HCT116 (cell line): ENCODE data around the gene IMPDH1. TPM values are rescaled to one million over a fixed set of nuclear protein-coding genes. Genes with fewer than 3 reads are reported as not detected.

Source experiments
- ATAC-seq: fragments of 200-7000 bp; cut with Tn5 transposase; 2 replicates; pipeline ENCODE4 v1.9.1; 2020; ENCODE audit warnings: mild to moderate bottlenecking, moderate library complexity
- BruUV-seq: library from RNA; stranded (reverse); fragments of 400-500 nt; replicated peaks from 2 replicates; lab custom pipeline; 2021; lab: Mats Ljungman, UMichigan
- CTCF ChIA-PET: fragments of 300-600 bp; sonication (Branson Sonifier 250); formaldehyde crosslinking; loops from one replicate; lab custom pipeline; 2021; ENCODE audit warnings: antibody characterized with exemption; lab: Charles Lee
- POLR2A ChIA-PET: fragments of 300-600, 350-600 bp; sonication (Branson Sonifier 250); formaldehyde crosslinking; loops from one replicate; lab custom pipeline; 2021; ENCODE audit warnings: antibody characterized with exemption; lab: Charles Lee
- RAD21 ChIA-PET, 2 experiments: fragments of 300-600 bp; sonication (Branson Sonifier 250); formaldehyde crosslinking; loops; one replicate each; lab custom pipeline; 2023; ENCODE audit warnings: low total read pairs in 2 of 2; ENCODE audit not compliant: uncharacterized antibody in 2 of 2, unreplicated experiment in 2 of 2, low non-redundant PET in 1 of 2; lab: Charles Lee
- DNase-seq: peaks from one replicate; pipeline ENCODE4 v3.0.0-alpha.2; 2010; ENCODE audit warnings: low read depth, low spot score
- H2AFZ ChIP-seq: fragments of 200-600 bp; shearing (Covaris generic), sonication (generic); 2 replicates; pipeline ENCODE4 v1.6.1; 2017; ENCODE audit warnings: low read depth, mixed run types, mixed read lengths, antibody characterized with exemption, low read length; ENCODE audit not compliant: poor library complexity, severe bottlenecking
- H3K27ac ChIP-seq: 2 replicates; pipeline ENCODE4 v1.5.1; 2012; ENCODE audit warnings: low read depth, low read length
- H3K27me3 ChIP-seq: fragments of 200-600 bp; sonication (generic); 2 replicates; pipeline ENCODE4 v1.6.1; 2016; ENCODE audit warnings: mixed run types, low read length, mixed read lengths; ENCODE audit not compliant: insufficient read depth
- H3K36me3 ChIP-seq, 2 experiments: fragments of 200-500 bp in 1 of 2; fragments of 200-600 bp in 1 of 2; sonication (Bioruptor generic) in 1 of 2; sonication (generic) in 1 of 2; 2 replicates each; pipeline versions ENCODE4 v1.5.1 to v1.6.1; 2014 to 2016; ENCODE audit warnings: low read length in 2 of 2, inconsistent platforms in 1 of 2, mixed read lengths in 1 of 2, mixed run types in 1 of 2; ENCODE audit not compliant: insufficient read depth in 2 of 2, control insufficient read depth in 1 of 2
- H3K4me1 ChIP-seq, 2 experiments: fragments of 200-600 bp in 1 of 2; sonication (generic) in 1 of 2; 2 replicates each; pipeline versions ENCODE4 v1.5.1 to v1.6.1; 2012 to 2017; ENCODE audit warnings: low read length in 2 of 2, inconsistent platforms in 1 of 2, mild to moderate bottlenecking in 1 of 2, mixed read lengths in 1 of 2, mixed run types in 1 of 2, moderate library complexity in 1 of 2; ENCODE audit not compliant: insufficient read depth in 2 of 2, control insufficient read depth in 1 of 2
- H3K4me2 ChIP-seq: fragments of 200-600 bp; sonication (generic); 2 replicates; pipeline ENCODE4 v1.6.1; 2017; ENCODE audit warnings: mixed run types, low read length, mixed read lengths
- H3K4me3 ChIP-seq, 2 experiments: fragments of 200-600 bp in 1 of 2; sonication (generic) in 1 of 2; replicated peaks in 1 of 2; 2 replicates each; pipeline ENCODE4 v1.5.1; 2011 to 2016; ENCODE audit warnings: low read length in 2 of 2, control low read depth in 1 of 2, low read depth in 1 of 2, mild to moderate bottlenecking in 1 of 2, mixed read lengths in 1 of 2, mixed run types in 1 of 2
- H3K79me2 ChIP-seq: fragments of 200-600 bp; sonication (generic); 2 replicates; pipeline ENCODE4 v1.6.1; 2017; ENCODE audit warnings: mild to moderate bottlenecking, mixed run types, low read length, moderate library complexity, mixed read lengths; ENCODE audit not compliant: insufficient read depth
- H3K9ac ChIP-seq: fragments of 200-600 bp; sonication (generic); 2 replicates; pipeline ENCODE4 v1.6.1; 2016; ENCODE audit warnings: low read length, mixed read lengths
- H3K9me2 ChIP-seq: fragments of 200-600 bp; sonication (generic), shearing (Covaris generic); 2 replicates; pipeline ENCODE4 v1.6.1; 2017; ENCODE audit warnings: mixed run types, mild to moderate bottlenecking, moderate library complexity; ENCODE audit not compliant: insufficient read depth
- H3K9me3 ChIP-seq, 2 experiments: fragments of 200-500 bp in 1 of 2; fragments of 200-600 bp in 1 of 2; sonication (Bioruptor generic) in 1 of 2; sonication (generic) in 1 of 2; 2 replicates each; pipeline ENCODE4 v1.6.1; 2014 to 2017; ENCODE audit warnings: low read length in 2 of 2, mixed read lengths in 2 of 2, inconsistent platforms in 1 of 2, low read depth in 1 of 2, mild to moderate bottlenecking in 1 of 2, mixed run types in 1 of 2, moderate library complexity in 1 of 2; ENCODE audit not compliant: control insufficient read depth in 1 of 2, insufficient read depth in 1 of 2
- H4K20me1 ChIP-seq: fragments of 200-600 bp; sonication (generic), shearing (Covaris generic); 2 replicates; pipeline ENCODE4 v1.6.1; 2017; ENCODE audit warnings: mixed run types, mild to moderate bottlenecking, moderate library complexity; ENCODE audit not compliant: insufficient read depth
- CBX3 ChIP-seq: IDR thresholded peaks from 2 replicates; pipeline ENCODE4 v1.6.1; 2012; ENCODE audit warnings: low read depth
- CEBPB ChIP-seq: IDR thresholded peaks from 2 replicates; pipeline ENCODE4 v1.6.1; 2012; ENCODE audit warnings: low read depth
- CTCF ChIP-seq, 3 experiments: fragments of 200-600 bp in 1 of 3; sonication (generic) in 1 of 3; IDR thresholded peaks in 2 of 3; conservative IDR thresholded peaks in 1 of 3; 2 replicates each; pipeline ENCODE4 v1.5.1; 2012 to 2017; ENCODE audit warnings: low read depth in 2 of 3, low read length in 2 of 3, antibody characterized with exemption in 1 of 3, borderline replicate concordance in 1 of 3, control low read depth in 1 of 3, mild to moderate bottlenecking in 1 of 3, mixed read lengths in 1 of 3, mixed run types in 1 of 3, moderate library complexity in 1 of 3; ENCODE audit not compliant: insufficient read depth in 1 of 3
- EGR1 ChIP-seq: IDR thresholded peaks from 2 replicates; pipeline ENCODE4 v1.6.1; 2012; ENCODE audit warnings: low read depth
- ELF1 ChIP-seq: IDR thresholded peaks from 2 replicates; pipeline ENCODE4 v1.6.1; 2012; ENCODE audit warnings: low read depth, borderline replicate concordance
- EZH2 ChIP-seq: fragments of 200-600 bp; sonication (generic); IDR thresholded peaks from 2 replicates; pipeline ENCODE4 v1.6.1; 2017; ENCODE audit warnings: antibody characterized with exemption, mixed run types
- EZH2phosphoT487 ChIP-seq: fragments of 200-600 bp; IDR thresholded peaks from 2 replicates; pipeline ENCODE4 v1.6.1; 2018; ENCODE audit warnings: antibody characterized with exemption, borderline replicate concordance
- FOSL1 ChIP-seq: IDR thresholded peaks from 2 replicates; pipeline ENCODE4 v1.6.1; 2012; ENCODE audit warnings: low read depth
- JUND ChIP-seq: IDR thresholded peaks from 2 replicates; pipeline ENCODE4 v1.6.1; 2012
- POLR2A ChIP-seq: IDR thresholded peaks from 2 replicates; pipeline ENCODE4 v1.7.0; 2011; ENCODE audit warnings: borderline replicate concordance; ENCODE audit not compliant: insufficient read depth, insufficient read length; ENCODE audit errors: extremely low read depth
- POLR2AphosphoS5 ChIP-seq: IDR thresholded peaks from 2 replicates; pipeline ENCODE4 v1.6.1; 2011; ENCODE audit warnings: mild to moderate bottlenecking, low read depth, low read length, moderate library complexity
- RAD21 ChIP-seq: IDR thresholded peaks from 2 replicates; pipeline ENCODE4 v1.6.1; 2012; ENCODE audit warnings: low read depth, mild to moderate bottlenecking
- REST ChIP-seq: IDR thresholded peaks from 2 replicates; pipeline ENCODE4 v1.6.1; 2012; ENCODE audit warnings: low read depth
- SP1 ChIP-seq: IDR thresholded peaks from 2 replicates; pipeline ENCODE4 v1.6.1; 2012; ENCODE audit warnings: low read depth
- SRF ChIP-seq: IDR thresholded peaks from 2 replicates; pipeline ENCODE4 v1.6.1; 2012; ENCODE audit warnings: low read depth
- TCF7L2 ChIP-seq: IDR thresholded peaks from 2 replicates; pipeline ENCODE4 v1.7.0; 2011; ENCODE audit warnings: borderline replicate concordance, inconsistent platforms; ENCODE audit not compliant: insufficient read depth, insufficient read length; ENCODE audit errors: extremely low read depth
- YY1 ChIP-seq: IDR thresholded peaks from 2 replicates; pipeline ENCODE4 v1.6.1; 2011; ENCODE audit warnings: low read length, low read depth, moderate library complexity, mild to moderate bottlenecking; ENCODE audit not compliant: insufficient replicate concordance; ENCODE audit errors: extremely low read depth
- ZBTB33 ChIP-seq: IDR thresholded peaks from 2 replicates; pipeline ENCODE4 v1.6.1; 2011; ENCODE audit warnings: mild to moderate bottlenecking, low read length, moderate library complexity; ENCODE audit not compliant: insufficient replicate concordance; ENCODE audit errors: extremely low read depth
- ZFX ChIP-seq: fragments of 450-650 bp; IDR thresholded peaks from 2 replicates; pipeline ENCODE4 v1.6.1; 2017
- intact Hi-C: fragments of 100-400 bp; cut with micrococcal nuclease; formaldehyde crosslinking; loops from 2 replicates; pipeline ENCODE4 v1.10.0; 2022
- total RNA-seq: library from RNA; stranded (reverse); gene quantifications from one replicate; pipeline ENCODE4 v1.2.1, GENCODE V29; 2021; ENCODE audit not compliant: unreplicated experiment
- TF ChIP-seq, protein P1 (sequence below): IDR thresholded peaks from 2 replicates; pipeline ENCODE4 v1.6.1; 2012

IMPDH1 gene
- total RNA-seq, 1 experiment from 2014 or later = 98.2 TPM

DNA sequence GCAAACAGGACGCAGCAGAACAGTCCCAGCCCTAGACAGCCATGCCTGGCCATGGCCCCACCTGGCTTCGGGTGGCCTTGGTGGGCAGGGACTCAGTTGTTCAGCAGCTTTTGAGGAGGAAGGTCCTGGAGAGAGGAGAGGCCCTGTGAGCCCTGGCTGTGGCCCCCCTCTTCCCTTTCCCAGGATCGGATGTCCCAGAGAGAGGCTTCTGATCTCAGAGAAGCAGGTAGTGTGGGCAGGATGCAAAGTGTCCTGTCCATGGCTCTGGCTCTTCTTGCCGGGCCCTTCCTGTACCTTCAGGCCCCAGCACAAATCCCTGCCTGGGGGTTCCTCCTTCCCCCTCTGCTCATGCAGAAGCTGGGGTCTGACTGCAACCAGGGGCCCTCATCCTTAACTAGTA, 49.8 kb downstream of the IMPDH1 start (continued):
- TF ChIP-seq, protein P1, sequence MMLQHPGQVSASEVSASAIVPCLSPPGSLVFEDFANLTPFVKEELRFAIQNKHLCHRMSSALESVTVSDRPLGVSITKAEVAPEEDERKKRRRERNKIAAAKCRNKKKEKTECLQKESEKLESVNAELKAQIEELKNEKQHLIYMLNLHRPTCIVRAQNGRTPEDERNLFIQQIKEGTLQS = no peak
- TF ChIP-seq SRF (no peak), EZH2 (no peak), ELF1 (no peak), RAD21 (no peak)

GRCh38 chr7:128359336-128359735, 50.4 kb downstream of the IMPDH1 start:
- intact Hi-C loops = no loop called here
- no peaks in the 10 kb centered on the region for H3K9me3 ChIP-seq
- ATAC-seq = no peak
- H3K27ac ChIP-seq = no peak overlapping the region
- H3K4me2 ChIP-seq = no peak overlapping the region
- no peak overlapping the region for H2AFZ ChIP-seq
- TF ChIP-seq CEBPB (no peak), POLR2A (no peak), YY1 (no peak), ZBTB33 (no peak), SP1 (no peak), REST (no peak), ELF1 (no peak), FOSL1 (no peak), CTCF (IDR thresholded peaks at IDR 0.05 in 2 of 3, conservative IDR thresholded peaks at IDR 0.05 in 1 of 3; ENCODE audit: borderline replicate concordance in 1 of 3, insufficient read depth in 1 of 3, low read depth in 2 of 3, low read length in 2 of 3) (no peak), TCF7L2 (no peak), EGR1 (no peak), SRF (no peak), ZFX (no peak), CBX3 (no peak), JUND (no peak), EZH2phosphoT487 (no peak), POLR2AphosphoS5 (no peak)
- ChIA-PET POLR2A (no interaction called here), RAD21 (no interaction called here), CTCF (interaction anchor here (1.9 to 2.3 kb wide), 2 partner anchors 12 to 22 kb away, joined by 7 to 14 read pairs; no protein-coding TSS in a partner anchor)
- H3K9ac ChIP-seq = no peak overlapping the region
- H3K36me3 ChIP-seq = no peaks in the 10 kb centered on the region
- H3K79me2 ChIP-seq = no peaks in the 10 kb centered on the region
- H3K9me2 ChIP-seq = no peaks in the 10 kb centered on the region
- H4K20me1 ChIP-seq = no peaks in the 10 kb centered on the region
- BruUV-seq = no TSS peak
- peaks cover 5% of the 10 kb centered on the region; the same call in 1 of the 2 replicates for H3K27me3 ChIP-seq
- H3K4me1 ChIP-seq = peaks cover 6 to 18% of the 10 kb centered on the region in 2 experiments
- H3K4me3 ChIP-seq = no peak overlapping the region
- no peak for DNase-seq
